Astrocyte (in vitro differentiated cells and primary cell): ENCODE results near the gene SEC63. TPM values are rescaled to one million over a fixed set of nuclear protein-coding genes. Genes with fewer than 3 reads are reported as not detected.

Experiments
- DNase-seq: peaks from one replicate; pipeline ENCODE4 v3.0.0-alpha.2; 2010; ENCODE audit warnings: low read depth
- FAIRE-seq: peaks from 2 replicates; lab custom pipeline; 2011; peaks lifted over from hg19 to GRCh38; lab: Jason Lieb, UNC
- H2AFZ ChIP-seq: 2 replicates; pipeline ENCODE4 v1.6.0; 2012; ENCODE audit warnings: low read depth, low read length, inconsistent platforms
- H3K27ac ChIP-seq: 2 replicates; pipeline ENCODE4 v1.5.1; 2011; ENCODE audit warnings: low read depth, low read length, inconsistent platforms
- H3K27me3 ChIP-seq: 2 replicates; pipeline ENCODE4 v1.6.0; 2011; ENCODE audit warnings: low read length, inconsistent platforms; ENCODE audit not compliant: insufficient read depth
- H3K36me3 ChIP-seq: 2 replicates; pipeline ENCODE4 v1.5.1; 2011; ENCODE audit warnings: low read length, inconsistent platforms; ENCODE audit not compliant: insufficient read depth
- H3K4me1 ChIP-seq: 2 replicates; pipeline ENCODE4 v1.5.1; 2011; ENCODE audit warnings: low read length, inconsistent platforms; ENCODE audit not compliant: insufficient read depth
- H3K4me2 ChIP-seq: 2 replicates; pipeline ENCODE4 v1.6.0; 2012; ENCODE audit warnings: low read length, inconsistent platforms
- H3K4me3 ChIP-seq: 2 replicates; pipeline ENCODE4 v1.5.1; 2011; ENCODE audit warnings: low read depth, mild to moderate bottlenecking, low read length, inconsistent platforms; ENCODE audit not compliant: insufficient read depth
- H3K79me2 ChIP-seq: 2 replicates; pipeline ENCODE4 v1.6.0; 2012; ENCODE audit warnings: mild to moderate bottlenecking, low read length, inconsistent platforms; ENCODE audit not compliant: insufficient read depth
- H3K9ac ChIP-seq: 2 replicates; pipeline ENCODE4 v1.6.0; 2012; ENCODE audit warnings: mild to moderate bottlenecking, low read length, inconsistent platforms
- H3K9me3 ChIP-seq: 2 replicates; pipeline ENCODE4 v1.5.1; 2012; ENCODE audit warnings: low read depth, mild to moderate bottlenecking, low read length, inconsistent platforms; ENCODE audit not compliant: insufficient read depth
- H4K20me1 ChIP-seq: 2 replicates; pipeline ENCODE4 v1.6.0; 2012; ENCODE audit warnings: low read length, inconsistent platforms; ENCODE audit not compliant: insufficient read depth
- H3K27ac Mint-ChIP-seq: one replicate; pipeline ENCODE4 v1.8.0; 2021; ENCODE audit warnings: mild to moderate bottlenecking, mixed read lengths; ENCODE audit not compliant: unreplicated experiment
- H3K27me3 Mint-ChIP-seq: one replicate; pipeline ENCODE4 v1.8.0; 2021; ENCODE audit warnings: low read depth, mixed read lengths; ENCODE audit not compliant: unreplicated experiment
- H3K36me3 Mint-ChIP-seq: one replicate; pipeline ENCODE4 v1.8.0; 2021; ENCODE audit warnings: low read depth, mixed read lengths; ENCODE audit not compliant: unreplicated experiment
- H3K4me1 Mint-ChIP-seq: one replicate; pipeline ENCODE4 v1.8.0; 2021; ENCODE audit warnings: low read depth, mixed read lengths; ENCODE audit not compliant: unreplicated experiment
- H3K4me3 Mint-ChIP-seq: one replicate; pipeline ENCODE4 v1.8.0; 2021; ENCODE audit warnings: mild to moderate bottlenecking, moderate library complexity, mixed read lengths; ENCODE audit not compliant: unreplicated experiment
- H3K9me3 Mint-ChIP-seq: one replicate; pipeline ENCODE4 v1.8.0; 2021; ENCODE audit warnings: mild to moderate bottlenecking, mixed read lengths; ENCODE audit not compliant: unreplicated experiment
- EZH2 ChIP-seq: IDR thresholded peaks from 2 replicates; pipeline ENCODE4 v1.6.1; 2012; ENCODE audit warnings: mild to moderate bottlenecking, low read length, inconsistent platforms; ENCODE audit not compliant: insufficient read depth
- total RNA-seq: library from RNA; stranded (reverse); gene quantifications from 2 replicates; pipeline ENCODE4 v1.2.1, GENCODE V29; 2021
- TF ChIP-seq, protein P1 (sequence below): IDR thresholded peaks from 2 replicates; pipeline ENCODE4 v1.5.1; 2011; ENCODE audit warnings: low read depth, mild to moderate bottlenecking, inconsistent platforms, low read length, moderate library complexity; ENCODE audit not compliant: insufficient read depth

The SEC63 gene
- total RNA-seq, 1 donor from 2014 or later: 161 TPM

DNA sequence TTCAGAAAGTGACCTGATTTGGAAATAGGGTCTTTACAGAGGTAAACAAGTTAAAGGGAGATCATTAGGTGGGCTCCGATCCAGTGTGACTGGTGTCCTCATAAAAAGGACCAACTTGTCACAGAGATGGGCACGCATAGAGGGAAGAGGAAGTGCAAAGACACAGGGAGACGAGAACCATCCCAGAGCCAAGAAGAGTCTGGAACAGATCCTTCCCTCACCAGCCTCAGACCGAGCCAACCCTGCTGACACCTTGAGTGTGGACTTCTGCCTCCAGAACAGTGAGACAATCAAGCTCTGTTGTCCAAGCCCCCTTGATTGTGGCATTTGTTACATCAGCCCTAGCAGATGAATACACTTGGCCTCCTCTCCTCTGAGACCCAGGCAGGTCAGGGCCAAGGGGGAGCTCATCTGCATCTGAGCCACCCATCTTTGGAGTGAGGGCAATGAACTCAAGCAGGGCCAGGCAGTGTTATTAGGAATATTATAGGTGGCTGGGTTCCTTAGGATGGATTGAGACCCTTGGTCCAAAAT lies 111.7 kb downstream of the SEC63 start:
- no peak for DNase-seq
- Mint-ChIP-seq H3K4me3 (no peak overlapping the region), H3K27ac (no peak overlapping the region), H3K9me3 (no peaks in the 10 kb centered on the region), H3K4me1 (peaks cover 5% of the 10 kb centered on the region), H3K36me3 (no peaks in the 10 kb centered on the region), H3K27me3 (peaks cover 19% of the 10 kb centered on the region)
- TF ChIP-seq, protein P1, sequence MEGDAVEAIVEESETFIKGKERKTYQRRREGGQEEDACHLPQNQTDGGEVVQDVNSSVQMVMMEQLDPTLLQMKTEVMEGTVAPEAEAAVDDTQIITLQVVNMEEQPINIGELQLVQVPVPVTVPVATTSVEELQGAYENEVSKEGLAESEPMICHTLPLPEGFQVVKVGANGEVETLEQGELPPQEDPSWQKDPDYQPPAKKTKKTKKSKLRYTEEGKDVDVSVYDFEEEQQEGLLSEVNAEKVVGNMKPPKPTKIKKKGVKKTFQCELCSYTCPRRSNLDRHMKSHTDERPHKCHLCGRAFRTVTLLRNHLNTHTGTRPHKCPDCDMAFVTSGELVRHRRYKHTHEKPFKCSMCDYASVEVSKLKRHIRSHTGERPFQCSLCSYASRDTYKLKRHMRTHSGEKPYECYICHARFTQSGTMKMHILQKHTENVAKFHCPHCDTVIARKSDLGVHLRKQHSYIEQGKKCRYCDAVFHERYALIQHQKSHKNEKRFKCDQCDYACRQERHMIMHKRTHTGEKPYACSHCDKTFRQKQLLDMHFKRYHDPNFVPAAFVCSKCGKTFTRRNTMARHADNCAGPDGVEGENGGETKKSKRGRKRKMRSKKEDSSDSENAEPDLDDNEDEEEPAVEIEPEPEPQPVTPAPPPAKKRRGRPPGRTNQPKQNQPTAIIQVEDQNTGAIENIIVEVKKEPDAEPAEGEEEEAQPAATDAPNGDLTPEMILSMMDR: no peak
- TF ChIP-seq EZH2: no peak
- H3K9ac ChIP-seq: no peak overlapping the region
- H3K36me3 ChIP-seq: no peaks in the 10 kb centered on the region
- no peak for FAIRE-seq
- peaks cover 4% of the 10 kb centered on the region for H3K27me3 ChIP-seq
- peaks cover 9% of the 10 kb centered on the region for H3K4me1 ChIP-seq
- H3K27ac ChIP-seq: no peak overlapping the region
- no peaks in the 10 kb centered on the region for H4K20me1 ChIP-seq
- H3K9me3 ChIP-seq: no peaks in the 10 kb centered on the region
- H3K4me2 ChIP-seq: no peak overlapping the region
- no peaks in the 10 kb centered on the region for H3K79me2 ChIP-seq
- H2AFZ ChIP-seq: no peak overlapping the region
- H3K4me3 ChIP-seq: no peak overlapping the region

DNA sequence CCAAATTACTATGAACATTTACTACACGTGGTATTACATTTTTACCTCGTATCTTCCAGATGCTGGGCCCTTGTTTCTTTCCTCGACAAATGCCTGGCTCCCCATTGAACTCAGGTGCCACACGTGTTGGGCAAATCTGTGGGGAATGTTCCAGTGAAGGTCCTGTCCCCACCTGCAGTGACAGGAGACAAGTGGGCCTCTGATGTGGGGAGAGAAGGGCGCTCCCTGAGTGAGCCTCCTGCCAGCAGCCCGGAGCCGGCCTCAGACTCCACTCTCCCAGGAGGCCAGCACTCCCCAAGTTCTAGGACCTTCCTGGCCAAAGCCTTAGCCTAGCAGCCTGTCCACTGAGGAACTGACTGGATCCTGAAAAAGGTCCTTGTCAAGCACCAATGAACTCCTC lies 112.2 kb downstream of the SEC63 start:
- Histone ChIP-seq H3K9ac (no peak overlapping the region), H3K27me3 (peaks cover 4% of the 10 kb centered on the region), H3K36me3 (no peaks in the 10 kb centered on the region), H4K20me1 (no peaks in the 10 kb centered on the region), H3K4me3 (no peak overlapping the region), H2AFZ (no peak overlapping the region), H3K4me2 (no peak overlapping the region), H3K9me3 (no peaks in the 10 kb centered on the region), H3K79me2 (no peaks in the 10 kb centered on the region), H3K4me1 (peaks cover 9% of the 10 kb centered on the region), H3K27ac (no peak overlapping the region)
- FAIRE-seq (no peak), DNase-seq (no peak)
- peaks cover 19% of the 10 kb centered on the region for H3K27me3 Mint-ChIP-seq
- no peaks in the 10 kb centered on the region for H3K9me3 Mint-ChIP-seq
- no peak for TF ChIP-seq EZH2
- TF ChIP-seq, protein P1: no peak
- no peak overlapping the region for H3K27ac Mint-ChIP-seq
- peaks cover 5% of the 10 kb centered on the region for H3K4me1 Mint-ChIP-seq
- no peak overlapping the region for H3K4me3 Mint-ChIP-seq
- H3K36me3 Mint-ChIP-seq: no peaks in the 10 kb centered on the region

DNA sequence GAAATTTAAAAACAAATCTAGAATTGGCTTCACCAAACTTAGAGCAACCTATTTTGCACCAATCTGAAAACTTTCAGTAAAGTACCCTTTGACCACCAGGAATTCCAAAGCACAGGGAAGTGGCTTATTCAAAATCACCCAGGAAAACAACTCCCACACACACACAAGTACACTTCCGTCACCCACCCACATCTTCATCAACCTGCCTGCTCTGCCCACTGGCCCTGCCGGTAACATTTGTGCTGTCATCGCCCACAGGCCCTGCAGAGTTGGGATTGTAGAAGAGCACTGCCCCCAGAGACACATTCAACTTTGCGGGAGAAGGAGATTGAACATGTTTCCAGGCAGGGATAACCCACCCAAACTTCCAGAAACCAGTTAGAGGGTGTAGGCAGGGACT lies 114.6 kb downstream of the SEC63 start:
- H3K4me2 ChIP-seq: no peak overlapping the region
- Mint-ChIP-seq H3K27ac (no peak overlapping the region), H3K27me3 (peaks cover 10% of the 10 kb centered on the region), H3K4me1 (peaks cover 5% of the 10 kb centered on the region), H3K9me3 (no peaks in the 10 kb centered on the region), H3K36me3 (no peaks in the 10 kb centered on the region), H3K4me3 (no peak overlapping the region)
- TF ChIP-seq, protein P1: no peak
- TF ChIP-seq EZH2: no peak
- no peak for FAIRE-seq
- H3K9ac ChIP-seq: no peak overlapping the region
- H3K9me3 ChIP-seq: no peaks in the 10 kb centered on the region
- peaks cover 6% of the 10 kb centered on the region for H3K4me1 ChIP-seq
- H3K27me3 ChIP-seq: peaks cover 4% of the 10 kb centered on the region
- H3K79me2 ChIP-seq: no peaks in the 10 kb centered on the region
- H3K36me3 ChIP-seq: no peaks in the 10 kb centered on the region
- DNase-seq: no peak
- no peak overlapping the region for H3K4me3 ChIP-seq
- no peak overlapping the region for H2AFZ ChIP-seq
- H3K27ac ChIP-seq: no peak overlapping the region
- no peaks in the 10 kb centered on the region for H4K20me1 ChIP-seq
